HG02870 (cell line): ENCODE results near the gene SIGLEC8.

Experiments
- ATAC-seq: cut with Tn5 transposase; IDR thresholded peaks from one replicate; pipeline ENCODE4 v1.9.1; 2021; ENCODE audit warnings: mild to moderate bottlenecking, moderate library complexity; ENCODE audit not compliant: unreplicated experiment

Gene SIGLEC8

DNA sequence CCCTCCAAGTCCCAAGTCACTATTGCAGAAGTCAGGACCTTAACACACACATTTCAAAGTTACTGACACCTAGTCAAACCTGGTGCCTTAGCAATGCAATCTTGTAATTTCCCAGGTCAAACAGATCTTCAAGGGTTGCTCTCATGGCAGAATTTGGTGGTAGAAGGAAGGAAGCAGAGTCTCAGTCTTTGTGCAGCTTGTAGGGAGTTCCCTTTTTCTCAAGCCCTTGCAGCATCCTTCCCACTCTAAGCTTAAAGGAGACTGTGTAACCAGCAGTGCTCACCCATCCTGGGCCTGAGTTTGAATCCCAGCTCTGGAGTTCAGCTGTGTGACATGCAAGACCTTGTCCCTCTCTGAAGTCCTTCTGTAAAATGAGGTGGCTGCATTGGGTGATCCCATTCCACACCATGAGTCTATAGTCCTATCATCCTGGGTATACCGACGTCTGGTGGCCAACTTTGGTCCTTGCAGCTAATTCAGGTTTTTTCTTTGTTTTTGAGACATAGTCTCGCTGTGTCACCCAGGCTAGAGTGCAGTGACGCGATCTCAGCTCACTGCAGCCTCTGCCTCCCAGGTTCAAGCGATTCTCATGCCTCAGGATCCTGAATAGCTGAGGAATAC lies 50.6 kb downstream of the SIGLEC8 start:
- no peak for ATAC-seq

DNA sequence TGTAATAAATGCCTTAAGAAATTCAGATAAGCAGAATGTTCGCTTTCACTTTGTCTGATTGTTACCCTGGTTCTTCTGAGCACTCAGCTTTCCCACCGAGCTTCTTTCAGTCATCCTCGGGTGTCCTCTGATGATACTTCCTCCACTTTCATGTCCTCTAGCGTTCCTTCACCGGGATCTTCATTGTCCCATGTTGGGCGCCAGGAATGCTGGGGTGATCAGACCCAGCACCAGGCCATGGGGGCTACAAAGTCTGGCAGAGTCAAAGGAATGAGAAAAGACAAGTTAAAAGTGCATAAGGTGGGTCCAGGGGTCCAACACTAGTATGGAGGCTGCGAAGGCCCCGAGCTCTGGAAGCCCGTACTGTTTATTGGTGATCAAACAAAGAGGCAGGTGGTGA lies 56.1 kb downstream of the SIGLEC8 start:
- no peak for ATAC-seq
